Adipose tissue (tissue), 3 donors: Measurements from ENCODE around the gene TTC34. TPM values are rescaled to one million over a fixed set of nuclear protein-coding genes. Genes with fewer than 3 reads are reported as not detected.

Source experiments
- H3K27ac ChIP-seq: one replicate; pipeline ENCODE4 v1.5.1; 2013; ENCODE audit warnings: low read depth, low read length
- WGBS, 3 donors: extraction: QIAGEN DNeasy Blood & Tissue Kit; methylation state at CpG; one replicate each; pipeline ENCODE4 v1.1.7; 2013; 5-methylcytosine and 5-hydroxymethylcytosine counted together
- polyA plus RNA-seq, 3 donors: library from polyadenylated mRNA; stranded (reverse); fragments of 200-250 nt; gene quantifications; one replicate each; pipeline ENCODE4 v1.2.3, GENCODE V29; 2013
- donor health status: healthy with polysubstance abuse.
- donor health status: Bipolar disorder and iron deficiency.
- donor health status: healthy.

The TTC34 gene
- polyA plus RNA-seq: under 1 TPM; 0.15 to 0.22 (median 0.16) TPM

- 32 to 37% (median 34%) methylated on average over 19 to 21 of the region's 21 CpGs for WGBS, 3 donors
- H3K27ac ChIP-seq: no peak within 1 kb of the TSS
Measured at GRCh38 chr1:2801535-2802291, at the start of gene TTC34. TTC34 (minus strand) TSS chr1:2801693; CDS start chr1:2800827, 866 bp downstream.

- WGBS, 3 donors: 49 to 65% (median 58%) methylated on average over 17 of the region's 17 CpGs
- no peak overlapping the region for H3K27ac ChIP-seq
Measured at GRCh38 chr1:2850502-2850901, 49.0 kb upstream of the TTC34 start.

- no peak overlapping the region for H3K27ac ChIP-seq
- 62 to 79% (median 78%) methylated on average over 15 to 16 of the region's 16 CpGs for WGBS, 3 donors
Measured at GRCh38 chr1:2848006-2848670, 46.6 kb upstream of the TTC34 start.

- 54 to 70% (median 64%) methylated on average over 22 to 23 of the region's 23 CpGs for WGBS, 3 donors
- H3K27ac ChIP-seq: no peak overlapping the region
Measured at GRCh38 chr1:2847086-2847985, 45.8 kb upstream of the TTC34 start.

GRCh38 chr1:2845869-2846268 is 44.4 kb upstream of the TTC34 start:
- 43 to 69% (median 59%) methylated on average over 9 of the region's 9 CpGs for WGBS, 3 donors
- no peak overlapping the region for H3K27ac ChIP-seq

GRCh38 chr1:2840036-2840809 is 38.7 kb upstream of the TTC34 start:
- H3K27ac ChIP-seq: no peak overlapping the region
- WGBS, 3 donors: 39 to 54% (median 41%) methylated on average over 16 of the region's 16 CpGs

- 83 to 89% (median 88%) methylated on average over 12 of the region's 12 CpGs for WGBS, 3 donors
- no peak overlapping the region for H3K27ac ChIP-seq
Measured at GRCh38 chr1:2837823-2838222, 36.3 kb upstream of the TTC34 start.

- no peak overlapping the region for H3K27ac ChIP-seq
- WGBS, 3 donors: 70 to 79% (median 76%) methylated on average over 11 of the region's 11 CpGs
Measured at GRCh38 chr1:2837316-2837715, 35.8 kb upstream of the TTC34 start.

GRCh38 chr1:2836333-2836970 is 35.0 kb upstream of the TTC34 start:
- 79 to 85% (median 82%) methylated on average over 20 of the region's 20 CpGs for WGBS, 3 donors
- H3K27ac ChIP-seq: no peak overlapping the region

GRCh38 chr1:2835650-2836159 is 34.2 kb upstream of the TTC34 start:
- no peak overlapping the region for H3K27ac ChIP-seq

GRCh38 chr1:2834741-2835564 is 33.5 kb upstream of the TTC34 start:
- H3K27ac ChIP-seq: no peak overlapping the region
- 76 to 77% (median 76%) methylated on average over 26 to 27 of the region's 27 CpGs for WGBS, 3 donors

More at GRCh38 chr1:2835650-2836159, 34.2 kb upstream of the TTC34 start:
- 72 to 81% (median 78%) methylated on average over 9 to 10 of the region's 10 CpGs for WGBS, 3 donors

- WGBS, 3 donors: 58 to 75% (median 66%) methylated on average over 15 of the region's 15 CpGs
- H3K27ac ChIP-seq: no peak overlapping the region
Measured at GRCh38 chr1:2834146-2834475, 32.6 kb upstream of the TTC34 start.

- WGBS, 3 donors: 67 to 73% (median 69%) methylated on average over 20 of the region's 20 CpGs
Measured at GRCh38 chr1:2833454-2834145, 32.1 kb upstream of the TTC34 start.

GRCh38 chr1:2832506-2833453 is 31.3 kb upstream of the TTC34 start:
- WGBS, 3 donors: 78 to 82% (median 78%) methylated on average over 26 to 28 of the region's 28 CpGs
- no peak overlapping the region for H3K27ac ChIP-seq

More at GRCh38 chr1:2833454-2834145, 32.1 kb upstream of the TTC34 start:
- H3K27ac ChIP-seq: no peak overlapping the region

GRCh38 chr1:2831596-2832212 is 30.2 kb upstream of the TTC34 start:
- H3K27ac ChIP-seq: no peak overlapping the region
- 76 to 79% (median 78%) methylated on average over 12 of the region's 12 CpGs for WGBS, 3 donors
